AG04449 (cell line): ENCODE data around the gene CARD11.

Experiments
- CTCF ChIA-PET: fragments of 350-600 bp; formaldehyde crosslinking; extraction: SDS; loops from one replicate; lab custom pipeline; 2021; ENCODE audit warnings: antibody characterized with exemption; lab: Yijun Ruan, JAX
- POLR2A ChIA-PET: fragments of 400-600, 350-600 bp; formaldehyde crosslinking; extraction: SDS; loops from one replicate; lab custom pipeline; 2020; ENCODE audit warnings: antibody characterized with exemption, inconsistent platforms; lab: Yijun Ruan, JAX
- DNase-seq: peaks from one replicate; pipeline ENCODE4 v3.0.0-alpha.2; 2010; ENCODE audit warnings: low read depth, low spot score
- H3K4me3 ChIP-seq: 2 replicates; pipeline ENCODE4 v1.5.1; 2011; ENCODE audit warnings: low read depth, mild to moderate bottlenecking, control low read depth, low read length
- CTCF ChIP-seq: IDR thresholded peaks from one replicate; pipeline ENCODE4 v1.5.1; 2011; ENCODE audit warnings: mild to moderate bottlenecking, moderate library complexity, low read length, control low read depth, inconsistent platforms; ENCODE audit not compliant: insufficient read depth; ENCODE audit errors: missing control alignments

The CARD11 gene

GRCh38 chr7:2886391-2886790, 157.3 kb downstream of the CARD11 start:
- CTCF ChIA-PET: interaction anchor here (0.9 to 4.3 kb wide), 3 partner anchors 11 to 270 kb away, joined by 3 to 21 read pairs (median 9); no protein-coding TSS in a partner anchor
- TF ChIP-seq CTCF: no peak
- no peak overlapping the region for H3K4me3 ChIP-seq
- POLR2A ChIA-PET: no interaction called here
- DNase-seq: no peak

GRCh38 chr7:2884161-2884560, 159.5 kb downstream of the CARD11 start:
- POLR2A ChIA-PET: no interaction called here
- no peak for DNase-seq
- no peak overlapping the region for H3K4me3 ChIP-seq
- CTCF ChIA-PET: interaction anchor here (1.6 to 2.1 kb wide), 2 partner anchors 8 to 271 kb away, joined by 6 to 9 read pairs; no protein-coding TSS in a partner anchor
- no peak for TF ChIP-seq CTCF

GRCh38 chr7:2883101-2883500, 160.6 kb downstream of the CARD11 start:
- no peak for DNase-seq
- no peak for TF ChIP-seq CTCF
- ChIA-PET POLR2A (no interaction called here), CTCF (interaction anchor here (2.8 kb wide), 1 partner anchor 18 kb away, joined by 13 read pairs; no protein-coding TSS in a partner anchor)
- H3K4me3 ChIP-seq: no peak overlapping the region

- ChIA-PET POLR2A (no interaction called here), CTCF (interaction anchor here (2.8 kb wide), 1 partner anchor 17 kb away, joined by 13 read pairs; no protein-coding TSS in a partner anchor)
- DNase-seq: no peak
- H3K4me3 ChIP-seq: no peak overlapping the region
- TF ChIP-seq CTCF: no peak
These were observed 161.6 kb downstream of the CARD11 start for GRCh38 chr7:2882111-2882510.

GRCh38 chr7:2880874-2881533, 162.7 kb downstream of the CARD11 start:
- ChIA-PET CTCF (interaction anchor here (1.2 to 2.8 kb wide), 2 partner anchors 16 to 274 kb away, joined by 7 to 13 read pairs; no protein-coding TSS in a partner anchor), POLR2A (no interaction called here)
- TF ChIP-seq CTCF: no peak
- no peak overlapping the region for H3K4me3 ChIP-seq
- no peak for DNase-seq

- no peak for DNase-seq
- no peak overlapping the region for H3K4me3 ChIP-seq
- no peak for TF ChIP-seq CTCF
- ChIA-PET POLR2A (no interaction called here), CTCF (no interaction called here)
These were observed 163.6 kb downstream of the CARD11 start for GRCh38 chr7:2880051-2880450.
